GM19193 (cell line): ENCODE data around the gene MCIDAS.

Experiments
- POLR2A ChIP-seq: IDR thresholded peaks from 4 replicates; pipeline ENCODE4 v1.6.1; 2011; ENCODE audit not compliant: insufficient read depth, insufficient read length; ENCODE audit errors: extremely low read depth

Gene MCIDAS

GRCh38 chr5:55227664-55228430 is 732 bp upstream of the MCIDAS start:
- no peak for TF ChIP-seq POLR2A

- TF ChIP-seq POLR2A = no peak
Measured at GRCh38 chr5:55226027-55226933, 835 bp downstream of the MCIDAS start.

- TF ChIP-seq POLR2A = no peak
Measured at GRCh38 chr5:55225346-55225745, 1.8 kb downstream of the MCIDAS start.

- TF ChIP-seq POLR2A = no peak
Measured at GRCh38 chr5:55223812-55224240, 3.3 kb downstream of the MCIDAS start.

GRCh38 chr5:55222985-55223811 is 3.9 kb downstream of the MCIDAS start:
- no peak for TF ChIP-seq POLR2A

GRCh38 chr5:55222092-55222984 is 4.8 kb downstream of the MCIDAS start:
- no peak for TF ChIP-seq POLR2A

- no peak for TF ChIP-seq POLR2A
Measured at GRCh38 chr5:55220433-55221185, 6.5 kb downstream of the MCIDAS start.

- no peak for TF ChIP-seq POLR2A
Measured at GRCh38 chr5:55219770-55220169, 7.3 kb downstream of the MCIDAS start.

- no peak for TF ChIP-seq POLR2A
Measured at GRCh38 chr5:55218967-55219366, 8.1 kb downstream of the MCIDAS start.

GRCh38 chr5:55211184-55211874 is 15.8 kb downstream of the MCIDAS start:
- TF ChIP-seq POLR2A = no peak

GRCh38 chr5:55205001-55205400 is 22.1 kb downstream of the MCIDAS start:
- no peak for TF ChIP-seq POLR2A

GRCh38 chr5:55191165-55191564 is 36.0 kb downstream of the MCIDAS start:
- no peak for TF ChIP-seq POLR2A
